IMR-90 (cell line): Measurements from ENCODE around the gene GPR107. TPM values are rescaled to one million over a fixed set of nuclear protein-coding genes. Genes with fewer than 3 reads are reported as not detected.

Experiments used
- ATAC-seq: fragments of 200-7000 bp; cut with Tn5 transposase; 2 replicates; pipeline ENCODE4 v1.9.1; 2020; ENCODE audit warnings: low read depth, mild to moderate bottlenecking, moderate library complexity
- BruUV-seq: library from RNA; stranded (reverse); fragments of 400-500 nt; replicated peaks from 2 replicates; lab custom pipeline; 2021; lab: Mats Ljungman, UMichigan
- CTCF ChIA-PET: fragments of 300-600 bp; formaldehyde crosslinking; extraction: SDS; loops from one replicate; lab custom pipeline; 2021; ENCODE audit warnings: antibody characterized with exemption; lab: Yijun Ruan, JAX
- POLR2A ChIA-PET: fragments of 300-600 bp; sonication (Branson Sonifier 250); formaldehyde crosslinking; loops from one replicate; lab custom pipeline; 2022; ENCODE audit warnings: antibody characterized with exemption; ENCODE audit not compliant: unreplicated experiment; lab: Charles Lee
- DNase-seq: peaks from one replicate; pipeline ENCODE4 v3.0.0; 2013
- H2AFZ ChIP-seq: replicated peaks from 2 replicates; pipeline ENCODE3; 2013; ENCODE audit warnings: low read length, mild to moderate bottlenecking; ENCODE audit not compliant: poor library complexity
- H2AK5ac ChIP-seq: 2 replicates; pipeline ENCODE4 v1.6.1; 2013; ENCODE audit warnings: low read depth, low read length, inconsistent platforms
- H2AK9ac ChIP-seq: replicated peaks from 2 replicates; pipeline ENCODE3; 2013; ENCODE audit warnings: mild to moderate bottlenecking, low read depth, low read length, moderate library complexity; ENCODE audit not compliant: poor library complexity
- H2BK120ac ChIP-seq: 2 replicates; pipeline ENCODE4 v1.6.1; 2013; ENCODE audit warnings: low read depth, low read length, inconsistent platforms
- H2BK15ac ChIP-seq: 3 replicates; pipeline ENCODE4 v1.6.1; 2013; ENCODE audit warnings: low read depth, low read length, inconsistent platforms
- H2BK20ac ChIP-seq: 2 replicates; pipeline ENCODE4 v1.6.1; 2013; ENCODE audit warnings: low read depth, mild to moderate bottlenecking, inconsistent platforms, low read length, moderate library complexity
- H2BK5ac ChIP-seq: 2 replicates; pipeline ENCODE4 v1.6.1; 2013; ENCODE audit warnings: mild to moderate bottlenecking, low read depth, low read length, inconsistent platforms; ENCODE audit not compliant: poor library complexity, severe bottlenecking
- H3K14ac ChIP-seq: replicated peaks from 2 replicates; pipeline ENCODE4 v1.6.1; 2013; ENCODE audit warnings: low read depth, low read length, inconsistent platforms
- H3K18ac ChIP-seq: 2 replicates; pipeline ENCODE4 v1.6.1; 2013; ENCODE audit warnings: low read depth, low read length, control low read depth
- H3K23ac ChIP-seq: 2 replicates; pipeline ENCODE4 v1.6.1; 2013; ENCODE audit warnings: low read depth, low read length, inconsistent platforms
- H3K27ac ChIP-seq: 2 replicates; pipeline ENCODE4 v1.5.1; 2013; ENCODE audit warnings: mild to moderate bottlenecking, control low read depth, low read length; ENCODE audit not compliant: insufficient read depth
- H3K27me3 ChIP-seq: 2 replicates; pipeline ENCODE4 v1.6.1; 2013; ENCODE audit warnings: low read length; ENCODE audit not compliant: control insufficient read depth, insufficient read depth
- H3K36me3 ChIP-seq: 2 replicates; pipeline ENCODE4 v1.6.1; 2013; ENCODE audit warnings: low read length, mixed read lengths; ENCODE audit not compliant: control insufficient read depth, insufficient read depth
- H3K4ac ChIP-seq: 2 replicates; pipeline ENCODE4 v1.6.1; 2013; ENCODE audit warnings: low read depth, low read length, inconsistent platforms
- H3K4me1 ChIP-seq: 2 replicates; pipeline ENCODE4 v1.6.1; 2013; ENCODE audit warnings: low read length, mixed read lengths; ENCODE audit not compliant: control insufficient read depth, insufficient read depth
- H3K4me2 ChIP-seq: 2 replicates; pipeline ENCODE4 v1.6.1; 2013; ENCODE audit warnings: low read depth, mild to moderate bottlenecking, control low read depth, low read length, moderate library complexity
- H3K4me3 ChIP-seq: 2 replicates; pipeline ENCODE4 v1.5.1; 2013; ENCODE audit warnings: low read depth, mild to moderate bottlenecking, control low read depth, low read length, moderate library complexity; ENCODE audit not compliant: insufficient read depth
- H3K56ac ChIP-seq: 2 replicates; pipeline ENCODE4 v1.6.1; 2013; ENCODE audit warnings: low read length, inconsistent platforms; ENCODE audit not compliant: insufficient read depth; ENCODE audit errors: extremely low read depth
- H3K79me1 ChIP-seq, 2 experiments: 2 replicates each; pipeline ENCODE4 v1.6.1; 2013; ENCODE audit warnings: low read length in 2 of 2, inconsistent platforms in 1 of 2, low read depth in 1 of 2
- H3K9ac ChIP-seq: 2 replicates; pipeline ENCODE4 v1.6.1; 2013; ENCODE audit warnings: low read depth, low read length, control low read depth
- H3K9me1 ChIP-seq: 2 replicates; pipeline ENCODE4 v1.6.1; 2013; ENCODE audit warnings: low read length, inconsistent platforms; ENCODE audit not compliant: insufficient read depth
- H3K9me3 ChIP-seq: 2 replicates; pipeline ENCODE4 v1.6.1; 2013; ENCODE audit warnings: low read length; ENCODE audit not compliant: control insufficient read depth, insufficient read depth
- H4K20me1 ChIP-seq: 2 replicates; pipeline ENCODE4 v1.6.1; 2013; ENCODE audit warnings: low read length, inconsistent platforms; ENCODE audit not compliant: insufficient read depth
- H4K5ac ChIP-seq: 2 replicates; pipeline ENCODE4 v1.6.1; 2013; ENCODE audit warnings: mild to moderate bottlenecking, low read depth, low read length, control low read depth
- H4K8ac ChIP-seq, 2 experiments: 2 replicates each; pipeline ENCODE4 v1.6.1; 2013; ENCODE audit warnings: low read depth in 2 of 2, low read length in 2 of 2, control low read depth in 1 of 2, inconsistent platforms in 1 of 2
- H4K91ac ChIP-seq: 2 replicates; pipeline ENCODE4 v1.6.1; 2013; ENCODE audit warnings: low read depth, low read length, inconsistent platforms; ENCODE audit not compliant: insufficient read depth
- BHLHE40 ChIP-seq: fragments of 150-350 bp; IDR thresholded peaks from 2 replicates; pipeline ENCODE4 v1.6.1; 2016; ENCODE audit warnings: mild to moderate bottlenecking, low read depth, low read length
- CEBPB ChIP-seq: IDR thresholded peaks from 2 replicates; pipeline ENCODE4 v1.6.1; 2012; ENCODE audit warnings: low read depth, low read length, improper control_type of control experiment
- MAZ ChIP-seq: IDR thresholded peaks from 2 replicates; pipeline ENCODE4 v1.6.1; 2012; ENCODE audit warnings: low read depth, mild to moderate bottlenecking, low read length, improper control_type of control experiment, moderate library complexity, borderline replicate concordance
- NFE2L2 ChIP-seq: fragments of 150-350 bp; IDR thresholded peaks from 2 replicates; pipeline ENCODE4 v1.6.1; 2016; ENCODE audit warnings: low read depth, mild to moderate bottlenecking, low read length
- POLR2A ChIP-seq: IDR thresholded peaks from 2 replicates; pipeline ENCODE4 v1.6.1; 2012; ENCODE audit warnings: mild to moderate bottlenecking, low read depth, low read length
- RAD21 ChIP-seq: IDR thresholded peaks from 2 replicates; pipeline ENCODE4 v1.6.1; 2012; ENCODE audit warnings: low read length, improper control_type of control experiment
- RCOR1 ChIP-seq: IDR thresholded peaks from 2 replicates; pipeline ENCODE4 v1.6.1; 2012; ENCODE audit warnings: mild to moderate bottlenecking, low read length, improper control_type of control experiment; ENCODE audit not compliant: insufficient replicate concordance
- RFX5 ChIP-seq: IDR thresholded peaks from 2 replicates; pipeline ENCODE4 v1.8.0; 2012; ENCODE audit warnings: low read depth, mild to moderate bottlenecking, low read length, moderate library complexity
- SMC3 ChIP-seq: fragments of 150-350 bp; IDR thresholded peaks from 2 replicates; pipeline ENCODE4 v1.6.1; 2016; ENCODE audit warnings: low read depth, mild to moderate bottlenecking, antibody characterized with exemption, low read length, moderate library complexity
- WGBS, 2 experiments: methylation state at CpG; one replicate each; pipeline versions ENCODE4 v1.1.5 to v1.1.7; 2013; ENCODE audit warnings: missing lambda C conversion rate in 2 of 2; ENCODE audit not compliant: insufficient read length in 1 of 2; ENCODE audit errors: extremely low coverage in 2 of 2; 5-methylcytosine and 5-hydroxymethylcytosine counted together
- dilution Hi-C: fragments of 300-500 bp; cut with HindIII; formaldehyde crosslinking; loops from one replicate; pipeline ENCODE4 v1.14.3; 2018; ENCODE audit warnings: low sequenced_read_pairs; ENCODE audit not compliant: unreplicated experiment
- in situ Hi-C: fragments of 300-500 bp; cut with MboI; formaldehyde crosslinking; loops from 3 replicates; pipeline ENCODE4 v1.14.3; 2019; ENCODE audit warnings: low sequenced_read_pairs, inconsistent platforms, mixed read lengths
- intact Hi-C: fragments of 100-400 bp; cut with micrococcal nuclease; formaldehyde crosslinking; loops from 2 replicates; pipeline ENCODE4 v1.10.0; 2022
- polyA plus RNA-seq, 3 experiments: library from polyadenylated mRNA; depleted of rRNA; stranded (reverse); fragments of >200 nt; gene quantifications; 2 replicates each; pipeline ENCODE4 v1.2.3, GENCODE V29; 2012; ENCODE audit warnings: low replicate concordance in 1 of 3
- total RNA-seq: library from RNA; depleted of rRNA; stranded (reverse); fragments of >200 nt; gene quantifications from 2 replicates; pipeline ENCODE4 v1.2.3, GENCODE V29; 2012
- TF ChIP-seq, protein P1 (sequence below): fragments of 150-350 bp; IDR thresholded peaks from 2 replicates; pipeline ENCODE4 v1.6.1; 2016; ENCODE audit warnings: low read depth, mild to moderate bottlenecking, low read length, moderate library complexity, borderline replicate concordance
- TF ChIP-seq, protein P2 (sequence below): fragments of 150-350 bp; IDR thresholded peaks from 2 replicates; pipeline ENCODE4 v1.6.1; 2017; ENCODE audit warnings: mild to moderate bottlenecking, antibody characterized with exemption, low read length, low read depth

Gene GPR107
- total and polyA plus RNA-seq, 2 of the 4 experiments (the other 2 are of a cell fraction) = 16.7 to 21.6 TPM

- no peaks in the 10 kb centered on the region for H3K27me3 ChIP-seq
- H2BK5ac ChIP-seq = no peak overlapping the region
- no peak overlapping the region for H4K8ac ChIP-seq
- dilution Hi-C loops = no loop called here
- BruUV-seq = no TSS peak
- no peak overlapping the region for H3K4ac ChIP-seq
- no peak overlapping the region for H2AK9ac ChIP-seq
- peaks cover 0 to 7% of the 10 kb centered on the region in 2 experiments; a peak in 3 of 4 replicates for H3K79me1 ChIP-seq
- H3K9me1 ChIP-seq = peaks cover 12% of the 10 kb centered on the region
- no peaks in the 10 kb centered on the region for H3K9me3 ChIP-seq
- no peak overlapping the region for H3K23ac ChIP-seq
- H4K91ac ChIP-seq = no peak overlapping the region; the same call in 1 of the 2 replicates
- peaks cover 14% of the 10 kb centered on the region for H3K4me1 ChIP-seq
- no peak overlapping the region for H3K4me3 ChIP-seq
- H4K20me1 ChIP-seq = peaks cover 4% of the 10 kb centered on the region; the same call in 1 of the 2 replicates
- no peak overlapping the region for H3K27ac ChIP-seq
- H3K18ac ChIP-seq = no peak overlapping the region
- no peak overlapping the region for H3K56ac ChIP-seq
- ChIA-PET CTCF (no interaction called here), POLR2A (no interaction called here)
- DNase-seq = no peak
- H4K5ac ChIP-seq = no peak overlapping the region
- no peak for ATAC-seq
- in situ Hi-C loops = no loop called here
- H3K9ac ChIP-seq = no peak overlapping the region
- WGBS, 2 experiments = 100% methylated on average over 2 of the region's 6 CpGs; no CpG with 5 or more reads in 1 of the 2 experiments
- no peak overlapping the region for H2BK120ac ChIP-seq
- no peak overlapping the region for H2BK15ac ChIP-seq
- H2AK5ac ChIP-seq = no peak overlapping the region
- no peak overlapping the region for H2BK20ac ChIP-seq
- no peak overlapping the region for H3K14ac ChIP-seq
- TF ChIP-seq RAD21 = no peak
- TF ChIP-seq SMC3 = no peak
- TF ChIP-seq NFE2L2 = no peak
- no peak for TF ChIP-seq CEBPB
- TF ChIP-seq POLR2A = no peak
- TF ChIP-seq RFX5 = no peak
- TF ChIP-seq BHLHE40 = no peak
- TF ChIP-seq MAZ = no peak
- TF ChIP-seq, protein P1, sequence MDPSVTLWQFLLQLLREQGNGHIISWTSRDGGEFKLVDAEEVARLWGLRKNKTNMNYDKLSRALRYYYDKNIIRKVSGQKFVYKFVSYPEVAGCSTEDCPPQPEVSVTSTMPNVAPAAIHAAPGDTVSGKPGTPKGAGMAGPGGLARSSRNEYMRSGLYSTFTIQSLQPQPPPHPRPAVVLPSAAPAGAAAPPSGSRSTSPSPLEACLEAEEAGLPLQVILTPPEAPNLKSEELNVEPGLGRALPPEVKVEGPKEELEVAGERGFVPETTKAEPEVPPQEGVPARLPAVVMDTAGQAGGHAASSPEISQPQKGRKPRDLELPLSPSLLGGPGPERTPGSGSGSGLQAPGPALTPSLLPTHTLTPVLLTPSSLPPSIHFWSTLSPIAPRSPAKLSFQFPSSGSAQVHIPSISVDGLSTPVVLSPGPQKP = no peak
- TF ChIP-seq, protein P2, sequence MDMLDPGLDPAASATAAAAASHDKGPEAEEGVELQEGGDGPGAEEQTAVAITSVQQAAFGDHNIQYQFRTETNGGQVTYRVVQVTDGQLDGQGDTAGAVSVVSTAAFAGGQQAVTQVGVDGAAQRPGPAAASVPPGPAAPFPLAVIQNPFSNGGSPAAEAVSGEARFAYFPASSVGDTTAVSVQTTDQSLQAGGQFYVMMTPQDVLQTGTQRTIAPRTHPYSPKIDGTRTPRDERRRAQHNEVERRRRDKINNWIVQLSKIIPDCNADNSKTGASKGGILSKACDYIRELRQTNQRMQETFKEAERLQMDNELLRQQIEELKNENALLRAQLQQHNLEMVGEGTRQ = no peak
- TF ChIP-seq RCOR1 = no peak
- intact Hi-C loops = no loop called here
- H3K36me3 ChIP-seq = no peaks in the 10 kb centered on the region
- H2AFZ ChIP-seq = no peak overlapping the region
- H3K4me2 ChIP-seq = no peak overlapping the region
These were observed 88.9 kb downstream of the GPR107 start for GRCh38 chr9:130142641-130143040.
